Stomach (tissue), 9 donors: ENCODE results near the gene CHD9NB. TPM values are rescaled to one million over a fixed set of nuclear protein-coding genes. Genes with fewer than 3 reads are reported as not detected.

Experiments
- DNase-seq, 2 donors: peaks; one replicate each; pipeline versions ENCODE4 v3.0.0 to v3.0.0-alpha.2; 2013 to 2019
- H3K27ac ChIP-seq, 5 donors: fragments of 200-600 bp in 4 of 5; sonication (generic) in 4 of 5; one replicate each; pipeline ENCODE4 v1.5.1; 2013 to 2019; ENCODE audit warnings: mild to moderate bottlenecking in 1 of 5, moderate library complexity in 1 of 5
- H3K27me3 ChIP-seq, 3 donors: fragments of 200-600 bp; sonication (generic); one replicate each; pipeline ENCODE4 v1.5.1; 2017 to 2019; ENCODE audit warnings: mixed run types in 1 of 3
- H3K36me3 ChIP-seq, 4 donors: fragments of 200-600 bp; sonication (generic); 1 replicate in 3 of 4; 2 replicates in 1 of 4; pipeline ENCODE4 v1.5.1; 2016 to 2019
- H3K4me1 ChIP-seq, 4 donors: fragments of 200-600 bp; sonication (generic); one replicate each; pipeline ENCODE4 v1.5.1; 2016 to 2019
- H3K4me3 ChIP-seq, 4 donors: fragments of 200-600 bp; sonication (generic) in 3 of 4; one replicate each; pipeline ENCODE4 v1.5.1; 2016 to 2019; ENCODE audit warnings: mild to moderate bottlenecking in 1 of 4
- H3K9me3 ChIP-seq, 4 donors: fragments of 200-600 bp; sonication (generic); one replicate each; pipeline ENCODE4 v1.5.1; 2016 to 2019
- CTCF ChIP-seq, 7 experiments: fragments of 450-650 bp in 4 of 7; fragments of 200-600 bp in 3 of 7; sonication (generic) in 3 of 7; IDR thresholded peaks; one replicate each; pipeline ENCODE4 v1.5.1; 2016 to 2019; ENCODE audit warnings: antibody characterized with exemption in 7 of 7, control low read depth in 2 of 7, mild to moderate bottlenecking in 1 of 7
- EP300 ChIP-seq: sonication (generic); formaldehyde crosslinking; IDR thresholded peaks from one replicate; pipeline ENCODE4 v1.6.1; 2017; ENCODE audit warnings: antibody characterized with exemption
- POLR2A ChIP-seq, 4 donors: fragments of 450-650 bp; IDR thresholded peaks; one replicate each; pipeline ENCODE4 v1.6.1; 2016; ENCODE audit warnings: antibody characterized with exemption in 4 of 4, control low read depth in 2 of 4, mild to moderate bottlenecking in 1 of 4, moderate library complexity in 1 of 4
- POLR2AphosphoS5 ChIP-seq, 3 donors: sonication (generic); formaldehyde crosslinking; IDR thresholded peaks; one replicate each; pipeline ENCODE4 v1.6.1; 2016; ENCODE audit warnings: antibody characterized with exemption in 3 of 3
- WGBS, 5 donors: extraction: QIAGEN DNeasy Blood & Tissue Kit in 3 of 5; methylation state at CpG; one replicate each; pipeline versions ENCODE4 v1.1.5 to v1.1.7; 2013 to 2018; 5-methylcytosine and 5-hydroxymethylcytosine counted together
- intact Hi-C: fragments of 100-400 bp; cut with DNase I; formaldehyde crosslinking; loops from one replicate; pipeline ENCODE4 v1.15.1; 2023; ENCODE audit warnings: low total_unique reads
- polyA plus RNA-seq, 3 donors: library from polyadenylated mRNA; stranded (reverse); fragments of 200-250 nt; gene quantifications; one replicate each; pipeline ENCODE4 v1.2.3, GENCODE V29; 2013
- total RNA-seq, 5 donors: library from RNA; depleted of rRNA; stranded (reverse); fragments of >200 nt; gene quantifications; one replicate each; pipeline versions ENCODE4 v1.1.0 to v1.2.3, GENCODE V29; 2014 to 2016
- donor health status: healthy with polysubstance abuse.
- donor health status: Bipolar disorder and iron deficiency.
- donor health status: healthy.

CHD9NB gene
- total and polyA plus RNA-seq, 8 donors: 0.58 to 8.2 (median 0.93) TPM; not detected in 1

- Histone ChIP-seq H3K9me3 (no peaks in the 10 kb centered on the region), H3K27me3 (peaks cover 0 to 6% (median 0%) of the 10 kb centered on the region in 3 donors), H3K36me3 (no peaks in the 10 kb centered on the region), H3K4me1 (no peaks in the 10 kb centered on the region), H3K27ac (no peak overlapping the region), H3K4me3 (no peak overlapping the region)
- no peak for TF ChIP-seq EP300
- TF ChIP-seq POLR2A (IDR thresholded peaks at IDR 0.05): no peak
- no peak for TF ChIP-seq CTCF (IDR thresholded peaks at IDR 0.05)
- no peak for TF ChIP-seq POLR2AphosphoS5 (IDR thresholded peaks at IDR 0.05)
- 48 to 75% (median 59%) methylated on average over 4 of the region's 4 CpGs for WGBS, 5 donors
- intact Hi-C loops: no loop called here
- DNase-seq: no peak
Measured at GRCh38 chr16:53014287-53014686, 38.4 kb downstream of the CHD9NB start.

DNA sequence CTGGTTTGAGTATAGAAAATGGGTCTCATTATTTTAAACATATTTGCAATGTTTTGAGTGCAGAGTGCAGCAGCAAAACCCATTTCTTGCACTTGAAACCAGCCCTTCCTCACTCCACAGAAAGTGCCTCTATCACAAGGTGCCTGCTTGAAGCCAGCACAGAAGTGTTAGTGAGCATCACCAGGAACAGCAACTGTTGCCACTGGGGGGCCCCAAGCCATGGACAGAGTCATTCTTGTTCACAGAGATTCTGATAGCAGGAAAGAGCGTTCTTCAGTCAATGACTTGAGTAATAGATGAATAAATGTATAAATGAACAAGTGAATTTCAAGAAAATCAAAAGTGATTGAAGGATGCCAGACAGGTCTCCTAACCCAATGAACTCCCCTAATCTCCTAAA is 45.6 kb downstream of the CHD9NB start:
- Histone ChIP-seq H3K4me3 (no peak overlapping the region), H3K4me1 (no peaks in the 10 kb centered on the region), H3K27me3 (no peaks in the 10 kb centered on the region), H3K36me3 (no peaks in the 10 kb centered on the region), H3K9me3 (no peaks in the 10 kb centered on the region), H3K27ac (no peak overlapping the region)
- no peak for DNase-seq
- TF ChIP-seq POLR2AphosphoS5 (IDR thresholded peaks at IDR 0.05) (no peak), POLR2A (IDR thresholded peaks at IDR 0.05) (no peak), EP300 (no peak), CTCF (IDR thresholded peaks at IDR 0.05) (no peak)
- 80 to 95% (median 88%) methylated on average over 1 of the region's 1 CpG for WGBS, 5 donors
- intact Hi-C loops: no loop called here

GRCh38 chr16:52997922-52998321 is 54.8 kb downstream of the CHD9NB start:
- 91 to 97% (median 92%) methylated on average over 1 of the region's 1 CpG for WGBS, 5 donors
- TF ChIP-seq POLR2A (IDR thresholded peaks at IDR 0.05) (no peak), POLR2AphosphoS5 (IDR thresholded peaks at IDR 0.05) (no peak), EP300 (no peak), CTCF (IDR thresholded peaks at IDR 0.05) (no peak)
- H3K36me3 ChIP-seq: no peaks in the 10 kb centered on the region
- H3K4me1 ChIP-seq: no peaks in the 10 kb centered on the region
- intact Hi-C loops: no loop called here
- DNase-seq: no peak
- H3K27me3 ChIP-seq: no peaks in the 10 kb centered on the region
- H3K4me3 ChIP-seq: no peak overlapping the region
- H3K27ac ChIP-seq: no peak overlapping the region
- H3K9me3 ChIP-seq: no peaks in the 10 kb centered on the region

DNA sequence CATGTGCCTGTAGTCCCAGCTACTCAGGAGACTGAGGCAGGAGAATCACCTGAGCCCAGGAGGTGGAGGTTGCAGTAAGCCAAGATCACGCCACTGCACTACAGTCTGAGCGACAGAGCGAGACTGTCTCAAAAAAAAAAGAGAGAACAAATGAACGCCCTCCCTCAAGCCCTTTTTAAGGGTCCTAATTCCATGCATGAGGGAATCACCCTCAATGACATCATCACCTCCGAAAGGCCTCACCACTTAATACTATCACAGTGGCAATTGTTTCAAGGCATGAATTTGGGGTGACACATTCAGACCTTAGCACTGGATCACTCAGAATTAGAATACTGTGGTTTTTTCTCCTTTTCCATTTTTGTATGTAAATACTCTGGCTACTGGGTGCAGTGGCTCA is 57.8 kb downstream of the CHD9NB start:
- intact Hi-C loops: no loop called here
- DNase-seq: no peak
- Histone ChIP-seq H3K4me1 (no peaks in the 10 kb centered on the region), H3K36me3 (no peaks in the 10 kb centered on the region), H3K27ac (no peak overlapping the region), H3K27me3 (no peaks in the 10 kb centered on the region), H3K9me3 (no peaks in the 10 kb centered on the region), H3K4me3 (no peak overlapping the region)
- 89 to 97% (median 92%) methylated on average over 5 of the region's 5 CpGs for WGBS, 5 donors
- no peak for TF ChIP-seq EP300
- TF ChIP-seq POLR2A (IDR thresholded peaks at IDR 0.05): no peak
- no peak for TF ChIP-seq CTCF (IDR thresholded peaks at IDR 0.05)
- TF ChIP-seq POLR2AphosphoS5 (IDR thresholded peaks at IDR 0.05): no peak
